Neural cell (in vitro differentiated cells): ENCODE data around the gene ADORA2B. TPM values are rescaled to one million over a fixed set of nuclear protein-coding genes. Genes with fewer than 3 reads are reported as not detected.

Experiments used
- H2AFZ ChIP-seq: fragments of 200-600, 300-800 bp; sonication (generic), shearing (Covaris generic); 2 replicates; pipeline ENCODE4 v1.6.0; 2014; ENCODE audit warnings: low read depth, mild to moderate bottlenecking, antibody characterized with exemption, low read length, moderate library complexity
- H3F3A ChIP-seq: fragments of 200-600 bp; shearing (Covaris generic); 2 replicates; pipeline ENCODE4 v1.6.1; 2016; ENCODE audit warnings: mild to moderate bottlenecking, moderate library complexity, mixed read lengths, antibody characterized with exemption, low read length; ENCODE audit not compliant: insufficient read depth, poor library complexity, severe bottlenecking
- H3K27ac ChIP-seq: fragments of 200-600, 300-800 bp; sonication (generic), shearing (Covaris generic); 2 replicates; pipeline ENCODE4 v1.5.1; 2014; ENCODE audit warnings: mild to moderate bottlenecking, low read length, moderate library complexity
- H3K27me3 ChIP-seq: fragments of 300-800, 200-600 bp; sonication (generic), shearing (Covaris generic); 2 replicates; pipeline ENCODE4 v1.6.0; 2014; ENCODE audit warnings: mild to moderate bottlenecking, low read depth, low read length, moderate library complexity; ENCODE audit not compliant: insufficient read depth
- H3K36me3 ChIP-seq: fragments of 300-800, 200-600 bp; sonication (generic), shearing (Covaris generic); 2 replicates; pipeline ENCODE4 v1.5.1; 2014; ENCODE audit warnings: mild to moderate bottlenecking, antibody characterized with exemption, low read length, moderate library complexity; ENCODE audit not compliant: insufficient read depth
- H3K4me2 ChIP-seq: fragments of 300-800, 200-600 bp; sonication (generic), shearing (Covaris generic); 2 replicates; pipeline ENCODE4 v1.6.0; 2014; ENCODE audit warnings: mild to moderate bottlenecking, low read length
- H3K4me3 ChIP-seq: fragments of 300-800, 200-600 bp; sonication (generic), shearing (Covaris generic); 2 replicates; pipeline ENCODE4 v1.5.1; 2014; ENCODE audit warnings: mild to moderate bottlenecking, low read length, moderate library complexity
- H3K79me2 ChIP-seq: fragments of 200-600 bp; shearing (Covaris generic); replicated peaks from 2 replicates; pipeline ENCODE4 v1.6.0; 2014; ENCODE audit warnings: mild to moderate bottlenecking, low read length, moderate library complexity; ENCODE audit not compliant: insufficient read depth
- H3K9ac ChIP-seq: fragments of 300-800, 200-600 bp; sonication (generic), shearing (Covaris generic); 2 replicates; pipeline ENCODE4 v1.6.1; 2016; ENCODE audit warnings: mild to moderate bottlenecking, low read length, mixed read lengths
- H3K9me2 ChIP-seq: fragments of 200-600 bp; shearing (Covaris generic); 2 replicates; pipeline ENCODE4 v1.6.1; 2016; ENCODE audit warnings: mild to moderate bottlenecking, low read length, mixed read lengths; ENCODE audit not compliant: insufficient read depth
- H3K9me3 ChIP-seq: fragments of 200-600, 300-800 bp; sonication (generic), shearing (Covaris generic); 2 replicates; pipeline ENCODE4 v1.6.1; 2016; ENCODE audit warnings: mild to moderate bottlenecking, mixed run types, low read length, moderate library complexity, mixed read lengths
- H4K20me1 ChIP-seq: fragments of 200-600 bp; shearing (Covaris generic); 2 replicates; pipeline ENCODE4 v1.6.1; 2016; ENCODE audit warnings: mild to moderate bottlenecking, mixed run types; ENCODE audit not compliant: insufficient read depth
- EP300 ChIP-seq: fragments of 450-650 bp; conservative IDR thresholded peaks from 2 replicates; pipeline ENCODE4 v1.6.1; 2014; ENCODE audit warnings: antibody characterized with exemption, mild to moderate bottlenecking, moderate library complexity; ENCODE audit not compliant: poor library complexity, severe bottlenecking
- EZH2 ChIP-seq: fragments of 200-600, 300-800 bp; shearing (Covaris generic), sonication (generic); IDR thresholded peaks from 2 replicates; pipeline ENCODE4 v1.6.1; 2014; ENCODE audit warnings: antibody characterized with exemption, low read length, borderline replicate concordance, mild to moderate bottlenecking; ENCODE audit not compliant: insufficient read depth, poor library complexity, severe bottlenecking
- MXI1 ChIP-seq: fragments of 450-650 bp; conservative IDR thresholded peaks from 2 replicates; pipeline ENCODE4 v1.6.1; 2014; ENCODE audit warnings: antibody characterized with exemption, mild to moderate bottlenecking; ENCODE audit not compliant: poor library complexity, severe bottlenecking
- POLR2AphosphoS5 ChIP-seq: IDR thresholded peaks from 2 replicates; pipeline ENCODE4 v1.6.1; 2012
- RAD21 ChIP-seq: fragments of 450-650 bp; conservative IDR thresholded peaks from 2 replicates; pipeline ENCODE4 v1.6.1; 2014; ENCODE audit warnings: antibody characterized with exemption, mild to moderate bottlenecking, moderate library complexity
- SMC3 ChIP-seq: fragments of 450-650 bp; conservative IDR thresholded peaks from 2 replicates; pipeline ENCODE4 v1.6.1; 2014; ENCODE audit warnings: antibody characterized with exemption, mild to moderate bottlenecking, moderate library complexity; ENCODE audit not compliant: poor library complexity
- TAF1 ChIP-seq: IDR thresholded peaks from 2 replicates; pipeline ENCODE4 v1.6.1; 2012; ENCODE audit warnings: low read depth
- polyA plus RNA-seq: library from polyadenylated mRNA; depleted of rRNA; stranded (reverse); fragments of >200 nt; gene quantifications from 2 replicates; pipeline ENCODE4 v1.2.3, GENCODE V29; 2014
- TF ChIP-seq, protein P1 (sequence below): IDR thresholded peaks from 2 replicates; pipeline ENCODE4 v1.6.1; 2012; ENCODE audit warnings: borderline replicate concordance
- TF ChIP-seq, protein P2 (sequence below): fragments of 450-650 bp; IDR thresholded peaks from 2 replicates; pipeline ENCODE4 v1.5.1; 2014; ENCODE audit warnings: antibody characterized with exemption, mild to moderate bottlenecking, moderate library complexity; ENCODE audit not compliant: poor library complexity, severe bottlenecking

Gene ADORA2B
- polyA plus RNA-seq, 1 donor from 2014 or later, result 0.78 TPM

DNA sequence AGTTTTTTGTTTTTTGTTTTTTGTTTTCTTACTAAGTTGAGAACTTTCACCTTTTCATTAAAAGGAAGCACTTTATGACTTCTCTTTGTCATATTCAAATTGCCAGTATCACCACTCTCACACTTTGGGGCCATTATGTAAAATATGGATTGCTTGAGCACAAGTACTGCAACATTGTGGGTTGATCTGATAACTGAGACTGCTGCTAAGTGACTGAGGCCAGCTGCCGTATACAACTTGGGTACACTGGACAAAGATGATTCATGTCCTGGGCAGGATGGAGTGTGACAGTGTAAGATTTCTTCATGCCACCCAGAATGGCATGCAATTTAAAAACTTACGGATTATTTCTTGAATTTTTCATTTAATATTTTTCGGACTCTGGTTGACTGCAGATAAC, 62.5 kb downstream of the ADORA2B start:
- Histone ChIP-seq H3K36me3 (peaks cover 13% of the 10 kb centered on the region), H3K9me2 (no peaks in the 10 kb centered on the region), H3K4me2 (no peak overlapping the region), H2AFZ (no peak overlapping the region), H3K27ac (no peak overlapping the region), H3K9me3 (no peaks in the 10 kb centered on the region), H3F3A (no peaks in the 10 kb centered on the region), H4K20me1 (no peaks in the 10 kb centered on the region), H3K79me2 (no peaks in the 10 kb centered on the region), H3K27me3 (no peaks in the 10 kb centered on the region), H3K4me3 (no peak overlapping the region), H3K9ac (no peak overlapping the region)
- TF ChIP-seq, protein P1, sequence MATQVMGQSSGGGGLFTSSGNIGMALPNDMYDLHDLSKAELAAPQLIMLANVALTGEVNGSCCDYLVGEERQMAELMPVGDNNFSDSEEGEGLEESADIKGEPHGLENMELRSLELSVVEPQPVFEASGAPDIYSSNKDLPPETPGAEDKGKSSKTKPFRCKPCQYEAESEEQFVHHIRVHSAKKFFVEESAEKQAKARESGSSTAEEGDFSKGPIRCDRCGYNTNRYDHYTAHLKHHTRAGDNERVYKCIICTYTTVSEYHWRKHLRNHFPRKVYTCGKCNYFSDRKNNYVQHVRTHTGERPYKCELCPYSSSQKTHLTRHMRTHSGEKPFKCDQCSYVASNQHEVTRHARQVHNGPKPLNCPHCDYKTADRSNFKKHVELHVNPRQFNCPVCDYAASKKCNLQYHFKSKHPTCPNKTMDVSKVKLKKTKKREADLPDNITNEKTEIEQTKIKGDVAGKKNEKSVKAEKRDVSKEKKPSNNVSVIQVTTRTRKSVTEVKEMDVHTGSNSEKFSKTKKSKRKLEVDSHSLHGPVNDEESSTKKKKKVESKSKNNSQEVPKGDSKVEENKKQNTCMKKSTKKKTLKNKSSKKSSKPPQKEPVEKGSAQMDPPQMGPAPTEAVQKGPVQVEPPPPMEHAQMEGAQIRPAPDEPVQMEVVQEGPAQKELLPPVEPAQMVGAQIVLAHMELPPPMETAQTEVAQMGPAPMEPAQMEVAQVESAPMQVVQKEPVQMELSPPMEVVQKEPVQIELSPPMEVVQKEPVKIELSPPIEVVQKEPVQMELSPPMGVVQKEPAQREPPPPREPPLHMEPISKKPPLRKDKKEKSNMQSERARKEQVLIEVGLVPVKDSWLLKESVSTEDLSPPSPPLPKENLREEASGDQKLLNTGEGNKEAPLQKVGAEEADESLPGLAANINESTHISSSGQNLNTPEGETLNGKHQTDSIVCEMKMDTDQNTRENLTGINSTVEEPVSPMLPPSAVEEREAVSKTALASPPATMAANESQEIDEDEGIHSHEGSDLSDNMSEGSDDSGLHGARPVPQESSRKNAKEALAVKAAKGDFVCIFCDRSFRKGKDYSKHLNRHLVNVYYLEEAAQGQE, result no peak
- TF ChIP-seq RAD21 (no peak), EP300 (no peak), TAF1 (no peak), EZH2 (no peak), MXI1 (no peak), SMC3 (no peak), POLR2AphosphoS5 (no peak)
- TF ChIP-seq, protein P2, sequence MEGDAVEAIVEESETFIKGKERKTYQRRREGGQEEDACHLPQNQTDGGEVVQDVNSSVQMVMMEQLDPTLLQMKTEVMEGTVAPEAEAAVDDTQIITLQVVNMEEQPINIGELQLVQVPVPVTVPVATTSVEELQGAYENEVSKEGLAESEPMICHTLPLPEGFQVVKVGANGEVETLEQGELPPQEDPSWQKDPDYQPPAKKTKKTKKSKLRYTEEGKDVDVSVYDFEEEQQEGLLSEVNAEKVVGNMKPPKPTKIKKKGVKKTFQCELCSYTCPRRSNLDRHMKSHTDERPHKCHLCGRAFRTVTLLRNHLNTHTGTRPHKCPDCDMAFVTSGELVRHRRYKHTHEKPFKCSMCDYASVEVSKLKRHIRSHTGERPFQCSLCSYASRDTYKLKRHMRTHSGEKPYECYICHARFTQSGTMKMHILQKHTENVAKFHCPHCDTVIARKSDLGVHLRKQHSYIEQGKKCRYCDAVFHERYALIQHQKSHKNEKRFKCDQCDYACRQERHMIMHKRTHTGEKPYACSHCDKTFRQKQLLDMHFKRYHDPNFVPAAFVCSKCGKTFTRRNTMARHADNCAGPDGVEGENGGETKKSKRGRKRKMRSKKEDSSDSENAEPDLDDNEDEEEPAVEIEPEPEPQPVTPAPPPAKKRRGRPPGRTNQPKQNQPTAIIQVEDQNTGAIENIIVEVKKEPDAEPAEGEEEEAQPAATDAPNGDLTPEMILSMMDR, result no peak

DNA sequence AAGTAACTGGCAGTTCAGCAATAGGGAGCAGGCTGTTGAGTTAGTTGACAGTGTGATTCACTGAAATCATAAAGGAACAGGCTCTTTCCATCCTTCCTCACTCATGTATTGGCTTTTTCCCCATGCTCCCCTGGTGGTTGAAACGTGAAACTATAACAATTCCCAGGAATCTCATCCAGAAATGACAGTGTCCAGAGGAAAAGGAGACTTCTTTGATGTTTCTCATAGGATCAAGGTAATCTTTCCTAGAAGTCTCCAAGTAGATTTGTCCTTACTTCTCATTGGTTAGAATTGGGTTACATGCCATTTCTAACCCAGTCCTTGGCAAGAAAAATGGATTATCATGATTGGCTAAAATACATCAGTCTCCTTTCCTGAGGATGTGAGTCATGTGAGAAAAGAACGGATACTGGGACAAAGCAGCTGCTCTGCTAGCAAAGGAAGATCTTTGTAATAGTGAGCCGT, 69.0 kb downstream of the ADORA2B start:
- Histone ChIP-seq H3K4me2 (no peak overlapping the region), H3K9me3 (no peaks in the 10 kb centered on the region), H3K27ac (no peak overlapping the region), H3K79me2 (no peaks in the 10 kb centered on the region), H2AFZ (no peak overlapping the region), H3K9ac (no peak overlapping the region), H4K20me1 (no peaks in the 10 kb centered on the region), H3F3A (no peaks in the 10 kb centered on the region), H3K9me2 (no peaks in the 10 kb centered on the region), H3K4me3 (no peak overlapping the region), H3K36me3 (no peaks in the 10 kb centered on the region), H3K27me3 (no peaks in the 10 kb centered on the region)
- TF ChIP-seq, protein P1, result no peak
- TF ChIP-seq, protein P2, result peak; percentile 51
